GM19468 (cell line): ENCODE data around the gene SCUBE1.
"Not testable (repeated sequence)": the region's sequence is repeated elsewhere in the genome, so short reads cannot be mapped to it uniquely, and the experiment has no call there.

Experiments used
- ATAC-seq: cut with Tn5 transposase; IDR thresholded peaks from one replicate; pipeline ENCODE4 v1.9.1; 2021; ENCODE audit warnings: mild to moderate bottlenecking, moderate library complexity, moderate number of reproducible peaks; ENCODE audit not compliant: unreplicated experiment; ENCODE audit errors: extremely low read depth

The SCUBE1 gene

DNA sequence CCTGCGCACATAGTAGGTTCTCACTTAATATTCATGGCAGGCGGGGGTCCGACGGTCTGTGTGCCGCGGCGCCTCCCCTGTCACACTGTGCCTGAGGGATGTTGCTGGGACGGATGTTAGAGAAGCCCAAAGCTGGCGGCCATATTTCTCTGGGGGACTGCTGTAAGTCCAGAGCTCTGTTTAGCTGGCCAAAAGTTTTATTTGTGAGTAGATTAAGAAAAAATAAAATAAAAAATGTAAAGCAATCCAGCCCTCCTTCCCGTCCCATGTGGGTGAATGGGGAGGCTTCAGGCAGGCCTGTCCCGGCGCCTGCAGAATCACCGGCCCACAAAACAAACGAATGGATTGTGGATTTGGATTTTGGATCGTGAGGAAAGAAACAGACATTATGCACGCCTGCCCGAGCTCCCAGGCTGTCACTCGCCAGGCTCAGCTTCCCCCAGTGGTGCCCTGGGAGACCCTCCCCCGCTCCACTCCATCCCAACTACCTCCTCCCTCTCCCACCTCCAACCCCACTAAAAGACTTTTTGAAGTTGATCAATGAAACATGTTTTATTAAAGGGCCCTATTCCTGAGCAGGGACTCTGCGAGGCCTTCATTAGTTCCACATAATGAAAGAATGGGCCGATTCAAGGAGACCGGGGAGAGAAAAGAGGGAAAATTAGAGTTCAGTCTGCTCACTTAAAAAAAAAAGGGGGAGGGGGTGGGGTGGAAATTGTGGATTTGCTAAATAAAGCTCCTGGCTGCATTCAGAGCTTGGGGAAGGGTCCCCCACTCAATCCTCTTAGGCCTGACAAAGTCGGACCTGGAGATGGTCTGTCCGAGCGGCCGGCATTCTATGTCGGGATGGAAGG, 20.4 kb upstream of the SCUBE1 start:
- no peak for ATAC-seq

DNA sequence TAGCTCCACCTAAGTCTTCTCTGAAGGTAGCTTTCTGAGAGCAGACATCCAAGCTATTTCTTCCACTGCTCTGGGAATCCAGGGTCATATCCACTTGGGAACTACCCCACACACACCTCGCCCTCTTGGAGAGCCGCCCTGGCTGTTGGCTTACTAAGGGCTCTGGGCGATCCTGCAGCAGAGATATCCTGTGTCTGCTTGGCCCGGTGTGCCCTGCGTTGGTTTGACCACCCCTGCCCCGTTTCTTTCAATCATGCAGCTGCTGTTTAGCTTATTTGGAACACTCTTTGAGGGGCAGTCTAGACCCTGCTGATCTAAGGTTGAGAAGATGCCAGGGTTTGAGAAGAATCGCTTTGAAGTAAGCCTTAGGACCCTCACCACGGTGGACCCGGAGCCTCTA, 17.4 kb upstream of the SCUBE1 start:
- ATAC-seq: no peak

DNA sequence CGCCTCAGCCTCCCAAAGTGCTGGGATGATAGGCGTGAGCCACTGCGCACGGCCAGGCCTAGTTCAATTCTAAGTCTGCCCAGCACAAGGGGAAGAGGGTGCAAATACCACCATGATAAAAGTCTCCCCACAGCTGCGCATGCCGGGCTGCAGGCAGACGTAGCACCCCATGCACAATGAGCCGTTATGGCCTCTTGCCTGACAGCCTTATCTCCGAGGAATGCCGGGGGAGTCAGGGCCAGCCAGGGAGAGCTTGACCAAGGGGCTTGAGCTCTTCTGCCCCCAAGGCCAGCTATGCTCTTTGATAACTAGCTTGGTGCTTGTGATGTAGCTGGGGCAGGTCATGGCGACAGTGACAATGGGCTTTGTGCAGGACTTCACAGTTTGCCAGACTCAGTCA, 13.7 kb upstream of the SCUBE1 start:
- ATAC-seq: no peak

DNA sequence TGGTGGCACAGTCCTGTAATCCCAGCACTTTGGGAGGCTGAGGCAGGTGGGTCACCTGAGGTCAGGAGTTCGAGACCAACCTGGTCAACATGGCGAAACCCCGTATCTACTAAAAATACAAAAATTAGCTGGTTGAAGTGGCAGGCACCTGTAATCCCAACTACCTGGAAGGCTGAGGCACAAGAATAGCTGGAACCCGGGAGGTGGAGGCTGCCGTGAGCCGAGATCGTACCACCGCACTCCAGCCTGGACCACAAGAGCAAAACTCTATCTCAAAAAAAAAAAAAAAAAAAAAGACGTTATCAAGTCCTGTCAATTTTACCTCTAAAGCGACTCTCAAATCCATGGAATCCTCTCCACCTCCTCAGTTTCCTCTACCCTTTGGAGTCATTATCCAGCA, 12.5 kb upstream of the SCUBE1 start:
- not testable (repeated sequence) for ATAC-seq

DNA sequence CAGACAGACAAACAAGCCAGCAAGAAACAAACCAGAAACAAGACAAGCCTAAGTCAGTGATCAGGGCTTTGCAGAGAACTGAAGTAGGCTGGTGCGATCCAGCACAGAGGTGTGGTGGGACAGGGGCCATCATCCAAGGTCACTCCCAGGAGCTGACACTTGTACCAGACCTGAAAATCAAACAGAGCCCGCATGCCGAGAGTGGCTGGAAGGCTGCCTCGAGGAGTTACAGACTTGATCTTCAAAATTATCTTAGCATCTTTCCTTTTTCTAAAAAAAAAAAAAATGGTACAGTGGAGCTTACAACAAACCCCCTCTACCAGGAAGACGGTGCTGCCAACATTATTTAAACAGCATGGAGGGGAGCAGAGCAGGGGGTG, 8.8 kb upstream of the SCUBE1 start:
- ATAC-seq: no peak

DNA sequence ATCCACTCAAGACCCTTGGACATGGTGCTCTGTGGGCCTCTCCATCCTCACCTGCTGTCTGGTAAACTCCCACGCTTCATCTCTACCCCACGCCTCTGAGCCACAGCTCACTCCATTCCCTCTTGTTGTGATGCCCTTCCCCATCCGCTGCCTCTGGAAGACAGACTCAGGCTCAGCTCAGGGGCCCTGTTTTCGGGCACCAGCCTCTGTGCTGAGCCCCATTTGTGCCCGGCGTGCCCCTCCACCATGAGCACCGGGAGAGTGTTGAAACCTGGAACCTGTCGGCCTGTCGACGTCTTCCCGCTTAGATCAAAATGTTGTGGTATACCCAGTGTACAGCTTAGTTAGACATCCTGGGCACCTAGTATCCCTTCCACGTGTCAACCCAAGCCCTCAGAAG, 6.5 kb upstream of the SCUBE1 start:
- no peak for ATAC-seq

DNA sequence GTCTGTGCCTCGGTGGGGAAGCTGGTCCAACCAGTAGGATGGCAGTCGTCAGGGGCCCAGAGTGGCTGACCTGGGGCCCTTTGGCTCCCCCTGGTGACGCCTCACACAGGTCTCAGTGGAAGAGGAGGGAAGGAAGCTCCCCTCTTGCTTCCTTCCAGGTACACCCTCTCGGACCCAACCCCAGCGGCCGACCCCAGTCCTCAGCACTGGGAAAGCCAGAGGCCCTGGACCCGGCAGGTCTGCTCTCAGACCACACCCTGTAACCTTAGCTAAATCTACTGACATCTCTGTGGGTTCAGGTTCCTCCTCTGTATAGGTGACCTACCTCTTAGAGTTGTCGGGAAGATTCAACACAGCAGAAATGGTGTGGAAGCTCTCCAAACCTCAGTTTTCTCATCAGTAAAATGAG, 3.4 kb upstream of the SCUBE1 start:
- no peak for ATAC-seq

DNA sequence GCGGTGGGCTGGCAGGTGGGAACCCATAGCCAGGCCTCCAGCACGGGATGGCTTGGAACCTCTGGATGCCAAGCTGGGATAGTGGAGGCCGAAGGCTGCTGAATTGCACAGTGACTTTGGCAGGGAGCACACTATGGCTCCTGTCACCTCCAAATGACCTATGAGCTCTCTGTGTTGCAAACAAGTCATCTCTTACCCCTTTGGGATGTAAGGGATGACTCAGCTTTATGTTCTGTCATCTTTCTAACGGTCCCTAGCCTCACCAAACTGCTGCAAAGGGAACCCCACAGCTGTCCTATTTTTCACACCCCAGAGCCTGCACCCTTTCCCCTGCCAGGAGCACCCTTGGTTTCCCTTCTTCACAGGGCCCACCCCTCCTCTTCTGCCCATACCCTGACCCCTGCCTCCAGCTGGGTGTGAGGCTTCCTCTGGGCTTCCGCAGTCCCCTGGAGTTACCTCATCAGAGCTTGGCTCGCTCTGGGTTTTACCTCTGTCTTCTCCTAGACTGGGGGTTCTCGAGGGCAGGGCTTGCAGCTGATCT, 2.7 kb upstream of the SCUBE1 start:
- ATAC-seq: no peak

DNA sequence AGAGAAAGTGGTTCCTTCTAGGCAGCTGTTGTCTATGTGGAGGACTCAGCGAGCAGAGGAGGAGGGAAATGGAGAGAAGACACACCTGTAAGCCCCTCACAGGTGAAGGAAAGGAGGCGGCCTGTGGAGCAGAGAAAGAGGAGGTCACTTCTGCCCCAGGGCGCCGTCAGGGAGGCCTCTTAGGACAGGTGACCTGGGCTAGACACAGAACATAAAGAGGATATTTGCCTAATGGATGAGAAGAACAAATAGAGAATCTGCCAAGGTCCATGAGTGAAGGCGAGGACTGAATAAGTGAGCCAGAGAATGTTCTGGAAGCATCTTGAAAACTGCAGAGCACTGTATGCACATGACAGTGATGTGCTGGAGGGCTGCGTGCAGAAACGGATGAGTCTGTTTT, 2.2 kb upstream of the SCUBE1 start:
- no peak for ATAC-seq

DNA sequence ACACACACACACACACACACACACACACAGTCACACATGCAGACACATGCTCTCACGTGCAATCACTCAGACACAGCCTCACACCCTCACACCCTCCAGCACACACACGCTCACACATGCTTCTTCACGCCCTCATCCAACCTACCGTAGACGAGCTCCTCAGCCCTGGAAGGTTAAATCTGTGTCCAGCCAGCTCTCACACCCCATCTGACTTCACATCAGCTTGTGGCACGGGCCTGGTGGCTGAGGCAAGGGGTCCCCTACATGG, 1.3 kb upstream of the SCUBE1 start:
- ATAC-seq: no peak

DNA sequence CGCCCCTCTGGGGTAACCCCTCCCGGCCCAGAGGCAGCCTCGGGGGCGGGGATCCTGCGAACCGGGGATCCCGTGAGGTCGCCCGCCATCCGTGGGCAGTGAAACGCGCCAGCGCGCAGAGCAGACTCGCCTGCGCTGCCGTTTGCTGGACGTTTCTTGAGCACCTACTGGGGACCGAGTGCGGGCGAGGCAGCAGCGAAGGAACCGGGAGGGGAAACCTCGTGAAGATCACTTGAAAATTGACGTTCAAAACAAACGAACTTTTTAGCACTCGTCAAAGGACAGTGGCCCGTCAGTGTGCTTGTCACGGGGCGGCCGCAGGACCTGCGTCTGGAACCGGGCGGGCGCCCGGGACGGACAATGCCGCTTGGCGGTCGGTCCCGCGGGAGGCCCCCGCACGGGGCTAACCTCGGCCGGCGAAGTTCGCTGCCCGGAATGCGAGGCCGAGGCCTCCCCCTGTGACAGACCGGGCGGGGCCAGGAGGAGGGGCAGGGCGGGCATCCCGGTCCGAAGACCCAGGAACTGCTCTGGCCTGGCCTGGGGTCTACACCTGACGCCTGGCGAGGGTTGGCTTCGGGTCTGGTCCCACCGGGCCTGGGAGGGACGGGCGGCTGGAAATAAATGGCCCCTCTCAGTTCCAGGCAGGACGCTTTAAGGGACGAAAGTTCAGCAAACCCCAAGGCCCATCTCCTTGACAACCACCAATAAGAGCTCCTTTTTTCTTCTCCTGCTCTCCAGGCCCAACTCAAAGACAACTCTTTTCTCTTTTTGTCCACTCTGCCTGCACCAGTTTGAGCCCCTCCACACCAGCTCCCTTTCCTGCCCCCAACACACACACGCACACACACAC, 723 bp upstream of the SCUBE1 start:
- ATAC-seq: no peak

DNA sequence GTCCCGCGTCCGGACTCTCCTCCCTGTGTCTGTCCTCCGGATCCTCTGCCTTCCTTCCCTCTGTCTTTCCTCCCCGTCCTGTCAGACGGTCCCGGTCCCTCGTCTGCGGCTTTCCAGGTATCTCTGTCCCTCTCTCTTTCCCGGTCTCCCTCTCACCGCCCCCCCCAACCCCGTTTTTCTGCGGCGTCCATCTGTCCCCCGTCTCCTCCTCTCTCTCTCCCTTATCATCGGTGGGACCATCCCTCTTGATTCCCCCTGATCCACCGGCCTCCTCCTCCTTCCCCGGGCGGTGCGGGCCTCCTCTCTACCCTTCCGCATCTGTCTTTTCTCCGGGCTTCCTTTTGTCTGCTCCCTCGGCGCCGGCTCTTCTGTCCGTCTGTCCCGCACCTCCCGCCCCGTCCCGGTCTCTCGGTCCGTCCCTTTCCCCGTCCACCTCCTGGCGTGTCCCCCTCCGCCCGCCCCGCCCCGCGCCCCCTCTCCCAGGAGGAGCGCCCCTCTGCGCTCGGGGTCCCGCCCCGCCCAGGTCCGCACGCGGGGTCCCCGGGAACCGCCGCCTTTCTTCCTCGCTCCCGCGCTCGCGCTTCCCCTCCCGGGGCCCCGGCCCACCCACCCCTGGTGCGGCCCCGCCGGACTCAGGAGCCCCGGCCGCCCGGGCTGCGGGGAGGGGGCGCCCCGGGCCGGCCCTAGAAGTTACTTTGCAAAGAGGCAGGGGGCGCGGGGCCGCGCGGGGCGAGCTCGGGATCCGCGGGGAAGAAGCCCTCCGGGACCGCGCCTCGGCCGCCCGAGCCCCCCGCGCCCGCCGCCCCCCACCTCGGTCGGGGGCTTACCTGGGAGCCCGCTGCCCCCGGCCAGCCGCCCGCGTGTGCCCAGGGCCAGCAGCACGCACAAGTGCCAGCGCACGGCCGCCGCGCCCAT, 568 bp downstream of the SCUBE1 start:
- no peak for ATAC-seq

DNA sequence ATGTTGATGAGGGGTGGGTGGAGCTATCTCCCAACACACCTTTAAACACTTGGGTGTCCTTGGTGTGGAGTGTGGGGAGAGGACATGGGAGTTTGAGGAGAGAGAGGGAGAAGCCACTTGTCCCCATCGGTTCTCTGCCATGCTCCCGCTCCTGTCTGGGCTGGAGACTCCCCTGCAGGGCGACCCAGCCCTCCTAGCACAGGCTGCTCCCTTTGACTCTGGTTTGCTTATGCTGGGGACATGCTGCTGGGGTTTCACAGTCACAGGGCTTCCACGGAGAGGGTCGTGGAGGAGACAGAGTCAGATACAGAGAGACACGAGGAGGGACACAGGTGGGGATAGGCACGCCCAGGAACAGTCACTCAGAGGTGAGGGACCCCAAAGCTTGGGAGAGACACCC, 1.6 kb downstream of the SCUBE1 start:
- no peak for ATAC-seq

DNA sequence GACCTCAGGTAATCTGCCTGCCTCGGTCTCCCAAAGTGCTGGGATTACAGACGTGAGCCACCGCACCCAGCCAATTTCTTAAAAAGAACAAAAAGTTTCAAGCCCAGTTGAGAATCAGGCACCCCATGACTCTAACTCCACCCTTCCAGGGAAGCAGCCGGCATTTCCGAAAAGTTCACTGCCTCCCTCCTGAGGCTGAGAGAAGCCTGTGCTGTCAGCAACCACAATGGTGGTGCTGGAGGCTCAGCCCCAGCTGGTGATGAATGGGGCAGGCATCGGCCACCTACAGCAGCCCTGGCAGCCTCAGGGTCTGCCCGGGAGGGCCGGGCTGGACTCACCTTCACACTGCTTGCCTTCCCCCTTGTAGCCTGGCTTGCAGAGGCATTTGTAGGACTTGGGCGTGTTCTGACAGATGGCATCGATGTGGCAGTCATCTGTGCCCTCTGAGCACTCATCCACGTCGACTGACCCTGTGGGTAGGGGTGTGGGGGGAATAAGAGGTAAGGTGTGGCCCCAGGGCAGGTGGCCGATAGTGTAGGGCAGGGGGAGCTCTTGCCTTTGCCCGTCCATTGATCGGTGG, 4.3 kb downstream of the SCUBE1 start:
- ATAC-seq: no peak

DNA sequence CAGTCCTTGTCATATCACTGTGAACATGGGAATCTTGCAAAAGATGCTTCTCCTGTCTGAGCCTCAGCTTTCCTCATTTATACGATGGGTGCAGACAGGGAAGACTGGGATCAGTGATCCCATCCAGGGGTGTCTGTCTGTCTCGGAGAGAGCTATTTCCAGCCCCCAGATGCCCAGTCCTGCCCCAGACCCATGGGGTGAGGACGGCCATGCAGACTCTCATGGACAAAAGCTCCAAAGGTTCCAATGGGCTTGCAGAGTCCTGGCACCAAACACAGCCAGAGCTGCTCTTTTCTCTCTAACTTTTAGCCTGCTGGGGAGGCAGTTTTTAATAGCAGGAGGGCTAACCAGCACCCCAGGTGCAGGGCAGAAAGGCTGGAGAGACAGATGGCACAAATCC, 5.2 kb downstream of the SCUBE1 start:
- no peak for ATAC-seq

DNA sequence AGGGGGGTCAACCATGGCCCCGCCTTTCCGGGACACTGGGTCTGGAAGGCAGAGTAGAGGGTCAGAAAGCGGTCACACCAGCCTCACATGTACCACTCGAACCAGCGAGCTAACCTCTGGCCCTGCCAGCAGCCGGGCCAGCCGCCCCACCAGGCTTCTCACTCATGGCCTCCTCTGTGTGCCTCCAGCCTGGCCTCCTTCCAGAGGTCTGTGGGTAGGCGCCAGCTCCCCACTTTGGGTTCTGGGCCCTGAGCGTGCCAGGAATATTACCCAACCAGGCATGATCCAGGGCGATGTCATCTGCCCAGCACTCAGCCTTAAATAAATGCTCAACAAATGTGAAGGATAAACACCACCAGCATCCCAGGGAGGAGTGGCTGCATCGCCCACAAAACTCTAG, 5.8 kb downstream of the SCUBE1 start:
- ATAC-seq: no peak

DNA sequence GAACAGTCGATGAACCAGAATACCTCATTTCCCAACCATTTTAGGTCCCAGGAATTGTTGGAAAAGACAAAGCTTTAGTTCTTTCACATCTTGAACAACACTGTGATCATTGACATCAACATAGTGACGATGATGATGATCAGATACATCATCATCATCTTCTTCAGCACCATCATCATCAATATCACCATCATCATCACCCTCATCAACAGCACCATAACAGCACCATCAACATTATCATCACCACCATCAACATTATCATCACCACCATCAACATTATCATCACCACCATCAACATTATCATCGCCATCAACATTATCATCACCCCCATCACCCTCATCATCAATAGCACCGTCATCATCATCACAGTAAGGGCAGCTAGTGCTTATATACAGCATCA, 8.8 kb downstream of the SCUBE1 start:
- no peak for ATAC-seq

DNA sequence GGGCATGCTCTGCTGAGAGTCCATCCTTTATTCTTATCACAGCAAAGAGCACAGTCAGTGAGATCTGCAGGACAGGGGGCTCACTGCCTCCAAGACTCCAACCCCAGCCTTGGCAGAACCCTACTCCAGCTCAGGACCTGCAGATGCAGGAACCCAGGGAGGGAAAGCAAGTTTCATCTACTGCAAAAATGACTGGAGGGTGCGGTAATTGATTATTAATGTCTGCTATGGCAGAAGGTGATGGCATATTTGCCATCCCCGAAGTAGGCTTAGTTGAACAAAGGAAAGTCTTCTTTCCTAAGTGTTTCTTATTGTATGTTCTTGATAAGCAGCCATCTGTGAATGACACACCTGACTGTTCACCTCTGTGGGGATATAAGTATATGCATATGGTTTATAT, 9.2 kb downstream of the SCUBE1 start:
- ATAC-seq: no peak

DNA sequence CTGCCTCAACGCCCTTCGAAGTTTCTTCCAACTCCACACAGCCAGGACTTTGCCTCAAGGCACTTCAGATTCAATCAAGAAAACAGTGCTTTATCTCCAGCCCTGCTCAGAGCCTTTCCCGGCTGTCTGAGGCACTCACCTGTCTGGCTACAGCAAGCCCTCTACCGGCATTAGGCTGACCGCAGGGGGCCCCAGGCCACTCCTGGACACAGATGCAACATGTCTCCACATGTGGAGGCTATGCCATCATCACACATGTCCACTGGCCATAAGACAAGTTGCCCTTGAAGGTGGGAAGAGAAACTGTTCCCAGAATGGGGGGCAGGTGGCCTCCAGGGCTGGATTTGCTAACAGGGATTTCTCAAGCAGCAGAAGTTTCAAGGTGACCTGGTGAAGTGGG, 10.0 kb downstream of the SCUBE1 start:
- no peak for ATAC-seq

DNA sequence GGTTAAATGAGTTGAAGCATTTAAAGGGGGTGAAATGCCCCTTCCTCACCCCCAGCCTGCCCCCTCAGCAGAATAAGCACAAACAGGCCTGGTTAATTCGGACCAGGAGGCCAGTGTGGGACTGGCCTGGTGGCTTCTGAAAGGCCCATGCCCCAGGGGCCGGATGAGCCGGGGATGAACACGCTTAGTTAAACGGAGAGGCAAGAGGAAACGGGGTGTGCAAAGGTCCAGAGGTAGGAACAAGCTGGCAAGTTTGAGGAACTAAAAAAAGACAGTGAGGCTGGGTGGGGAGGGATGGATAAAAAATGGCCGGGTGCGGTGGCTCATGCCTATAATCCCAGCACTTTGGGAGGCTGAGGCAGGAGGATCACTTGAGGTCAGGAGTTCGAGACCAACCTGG, 11.5 kb downstream of the SCUBE1 start:
- ATAC-seq: no peak
